ENCODE data around the gene RELN.

GRCh38 chr7:103680161-103681144 is 309.0 kb downstream of the RELN start:
- TF ChIP-seq REST (tag by site-specific recombination; IDR thresholded peaks at IDR 0.05): no peak
- TF ChIP-seq ZNF510 (tag by site-specific recombination; IDR thresholded peaks at IDR 0.05; ENCODE audit: insufficient replicate concordance): no peak
- TF ChIP-seq CTCF (tag by site-specific recombination; IDR thresholded peaks at IDR 0.05): no peak
- TF ChIP-seq ZNF248 (tag by site-specific recombination; IDR thresholded peaks at IDR 0.05): no peak
- TF ChIP-seq PRDM6 (tag by site-specific recombination; IDR thresholded peaks at IDR 0.05): no peak
- TF ChIP-seq, protein P1, sequence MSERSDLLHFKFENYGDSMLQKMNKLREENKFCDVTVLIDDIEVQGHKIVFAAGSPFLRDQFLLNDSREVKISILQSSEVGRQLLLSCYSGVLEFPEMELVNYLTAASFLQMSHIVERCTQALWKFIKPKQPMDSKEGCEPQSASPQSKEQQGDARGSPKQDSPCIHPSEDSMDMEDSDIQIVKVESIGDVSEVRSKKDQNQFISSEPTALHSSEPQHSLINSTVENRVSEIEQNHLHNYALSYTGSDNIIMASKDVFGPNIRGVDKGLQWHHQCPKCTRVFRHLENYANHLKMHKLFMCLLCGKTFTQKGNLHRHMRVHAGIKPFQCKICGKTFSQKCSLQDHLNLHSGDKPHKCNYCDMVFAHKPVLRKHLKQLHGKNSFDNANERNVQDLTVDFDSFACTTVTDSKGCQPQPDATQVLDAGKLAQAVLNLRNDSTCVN (tag by site-specific recombination; optimal IDR thresholded peaks at IDR 0.05): no peak
- TF ChIP-seq ZNF558 (tag by site-specific recombination; IDR thresholded peaks at IDR 0.05): no peak
- TF ChIP-seq HOXC10 (CRISPR knock-in tag; IDR thresholded peaks at IDR 0.05): no peak
- TF ChIP-seq ZNF747 (tag by site-specific recombination; IDR thresholded peaks at IDR 0.05): no peak
- TF ChIP-seq ELK4 (IDR thresholded peaks at IDR 0.05; ENCODE audit: borderline replicate concordance, low read depth, low read length): no peak
- no peak for TF ChIP-seq ZBTB8A (tag by site-specific recombination; IDR thresholded peaks at IDR 0.05)
- TF ChIP-seq ZNF654 (tag by site-specific recombination; IDR thresholded peaks at IDR 0.05; ENCODE audit: low read depth): no peak
- TF ChIP-seq, protein P2, sequence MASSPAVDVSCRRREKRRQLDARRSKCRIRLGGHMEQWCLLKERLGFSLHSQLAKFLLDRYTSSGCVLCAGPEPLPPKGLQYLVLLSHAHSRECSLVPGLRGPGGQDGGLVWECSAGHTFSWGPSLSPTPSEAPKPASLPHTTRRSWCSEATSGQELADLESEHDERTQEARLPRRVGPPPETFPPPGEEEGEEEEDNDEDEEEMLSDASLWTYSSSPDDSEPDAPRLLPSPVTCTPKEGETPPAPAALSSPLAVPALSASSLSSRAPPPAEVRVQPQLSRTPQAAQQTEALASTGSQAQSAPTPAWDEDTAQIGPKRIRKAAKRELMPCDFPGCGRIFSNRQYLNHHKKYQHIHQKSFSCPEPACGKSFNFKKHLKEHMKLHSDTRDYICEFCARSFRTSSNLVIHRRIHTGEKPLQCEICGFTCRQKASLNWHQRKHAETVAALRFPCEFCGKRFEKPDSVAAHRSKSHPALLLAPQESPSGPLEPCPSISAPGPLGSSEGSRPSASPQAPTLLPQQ (tag by site-specific recombination; IDR thresholded peaks at IDR 0.05): no peak
- TF ChIP-seq PBX3 (CRISPR knock-in tag; IDR thresholded peaks at IDR 0.05): no peak

Measured in HEK293 (cell line).